OCI-LY7 (cell line): ENCODE results near the gene CAMK1G. TPM values are rescaled to one million over a fixed set of nuclear protein-coding genes. Genes with fewer than 3 reads are reported as not detected.

Source experiments
- BruUV-seq: library from RNA; stranded (reverse); fragments of 400-500 nt; replicated peaks from 2 replicates; lab custom pipeline; 2021; lab: Mats Ljungman, UMichigan
- CTCF ChIA-PET: fragments of 300-600 bp; sonication (Branson Sonifier 250); formaldehyde crosslinking; loops from one replicate; lab custom pipeline; 2022; ENCODE audit warnings: antibody characterized with exemption; ENCODE audit not compliant: unreplicated experiment; lab: Charles Lee
- POLR2A ChIA-PET: fragments of 300-600 bp; sonication (Branson Sonifier 250); formaldehyde crosslinking; loops from one replicate; lab custom pipeline; 2022; ENCODE audit warnings: antibody characterized with exemption; lab: Charles Lee
- DNase-seq: peaks from one replicate; pipeline ENCODE4 v3.0.0-alpha.2; 2015; ENCODE audit warnings: low spot score
- H2AFZ ChIP-seq: fragments of 200-600 bp; sonication (generic), shearing (Covaris generic); 2 replicates; pipeline ENCODE4 v1.6.1; 2014; ENCODE audit warnings: mild to moderate bottlenecking, antibody characterized with exemption, low read length, moderate library complexity
- H3K27ac ChIP-seq: fragments of 200-600 bp; sonication (generic); 2 replicates; pipeline ENCODE4 v1.5.1; 2014; ENCODE audit warnings: mixed run types, low read depth, mild to moderate bottlenecking, moderate library complexity, low read length, inconsistent platforms; ENCODE audit not compliant: poor library complexity, severe bottlenecking
- H3K36me3 ChIP-seq: fragments of 200-600 bp; sonication (generic); 2 replicates; pipeline ENCODE4 v1.6.1; 2014; ENCODE audit warnings: mild to moderate bottlenecking, antibody characterized with exemption, low read length, moderate library complexity, mixed read lengths; ENCODE audit not compliant: insufficient read depth
- H3K4me1 ChIP-seq: fragments of 200-600 bp; sonication (generic); 2 replicates; pipeline ENCODE4 v1.5.1; 2014; ENCODE audit warnings: mild to moderate bottlenecking, low read length; ENCODE audit not compliant: insufficient read depth, poor library complexity, severe bottlenecking
- H3K4me2 ChIP-seq: fragments of 200-600 bp; sonication (generic); 2 replicates; pipeline ENCODE4 v1.6.1; 2014; ENCODE audit warnings: mild to moderate bottlenecking, low read length
- H3K4me3 ChIP-seq: fragments of 200-600 bp; sonication (generic); 2 replicates; pipeline ENCODE4 v1.5.1; 2014; ENCODE audit warnings: mild to moderate bottlenecking, low read depth, low read length; ENCODE audit not compliant: poor library complexity, severe bottlenecking
- H3K79me2 ChIP-seq: fragments of 200-600 bp; sonication (generic); 2 replicates; pipeline ENCODE4 v1.6.1; 2016; ENCODE audit warnings: low read depth, mild to moderate bottlenecking, low read length, moderate library complexity, mixed read lengths; ENCODE audit not compliant: insufficient read depth
- H3K9me2 ChIP-seq: fragments of 200-600 bp; sonication (generic); 2 replicates; pipeline ENCODE4 v1.6.1; 2016; ENCODE audit warnings: mild to moderate bottlenecking, low read length, mixed read lengths; ENCODE audit not compliant: insufficient read depth
- H3K9me3 ChIP-seq: fragments of 200-600 bp; sonication (generic); 2 replicates; pipeline ENCODE4 v1.6.1; 2014; ENCODE audit warnings: mild to moderate bottlenecking, mixed run types, low read length, mixed read lengths
- H4K20me1 ChIP-seq: fragments of 200-600 bp; sonication (generic); 2 replicates; pipeline ENCODE4 v1.6.1; 2014; ENCODE audit warnings: mild to moderate bottlenecking, antibody characterized with exemption, low read length, moderate library complexity, mixed read lengths; ENCODE audit not compliant: insufficient read depth
- EZH2phosphoT487 ChIP-seq: fragments of 200-600 bp; sonication (generic); IDR thresholded peaks from 2 replicates; pipeline ENCODE4 v1.6.1; 2018; ENCODE audit warnings: low read depth, borderline replicate concordance, mild to moderate bottlenecking, mixed run types, antibody characterized with exemption, low read length, moderate library complexity, mixed read lengths
- intact Hi-C: fragments of 100-400 bp; cut with micrococcal nuclease; formaldehyde crosslinking; loops from one replicate; pipeline ENCODE4 v1.10.0; 2022; ENCODE audit not compliant: unreplicated experiment
- total RNA-seq, 2 experiments: library from RNA; depleted of rRNA in 1 of 2; stranded (reverse); fragments of >200 nt in 1 of 2; shearing (Covaris generic) in 1 of 2; gene quantifications; 2 replicates each; pipeline ENCODE4 v1.2.3, GENCODE V29; 2014 to 2022
- TF ChIP-seq, protein P1 (sequence below): fragments of 200-600 bp; sonication (generic); conservative IDR thresholded peaks from 2 replicates; pipeline ENCODE4 v1.5.1; 2014; ENCODE audit warnings: mild to moderate bottlenecking, antibody characterized with exemption, low read length, moderate library complexity, mixed read lengths

The CAMK1G gene
- total RNA-seq, 2 experiments from 2014 or later: not detected

DNA sequence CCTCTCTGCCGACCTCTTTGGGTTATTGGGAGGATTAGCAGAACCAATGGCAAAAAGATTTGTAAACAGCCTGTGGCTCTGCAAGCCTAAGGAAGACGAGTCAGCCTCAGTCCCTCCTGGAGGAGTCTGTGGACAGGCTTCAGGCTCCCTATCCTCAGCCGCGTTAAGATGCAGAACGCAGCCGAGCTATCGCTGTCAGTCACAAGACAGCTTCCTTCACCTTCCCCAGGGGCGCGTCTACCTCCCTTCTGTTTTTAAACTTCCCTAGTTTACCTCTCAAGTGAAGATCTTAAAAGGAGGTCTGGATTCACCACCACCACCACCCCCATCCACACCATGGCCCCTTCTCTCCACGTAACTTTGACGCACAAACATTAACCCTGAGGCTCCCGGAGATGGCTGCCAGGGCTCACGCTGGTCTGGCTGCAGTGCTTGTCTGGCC is 738 bp downstream of the CAMK1G start:
- no peaks in the 10 kb centered on the region for H4K20me1 ChIP-seq
- no TSS peak for BruUV-seq
- no peak overlapping the region for H3K27ac ChIP-seq
- no peak for DNase-seq
- no peak overlapping the region for H3K4me3 ChIP-seq
- H3K4me2 ChIP-seq: no peak overlapping the region
- ChIA-PET POLR2A (no interaction called here), CTCF (no interaction called here)
- H2AFZ ChIP-seq: no peak overlapping the region
- TF ChIP-seq, protein P1, sequence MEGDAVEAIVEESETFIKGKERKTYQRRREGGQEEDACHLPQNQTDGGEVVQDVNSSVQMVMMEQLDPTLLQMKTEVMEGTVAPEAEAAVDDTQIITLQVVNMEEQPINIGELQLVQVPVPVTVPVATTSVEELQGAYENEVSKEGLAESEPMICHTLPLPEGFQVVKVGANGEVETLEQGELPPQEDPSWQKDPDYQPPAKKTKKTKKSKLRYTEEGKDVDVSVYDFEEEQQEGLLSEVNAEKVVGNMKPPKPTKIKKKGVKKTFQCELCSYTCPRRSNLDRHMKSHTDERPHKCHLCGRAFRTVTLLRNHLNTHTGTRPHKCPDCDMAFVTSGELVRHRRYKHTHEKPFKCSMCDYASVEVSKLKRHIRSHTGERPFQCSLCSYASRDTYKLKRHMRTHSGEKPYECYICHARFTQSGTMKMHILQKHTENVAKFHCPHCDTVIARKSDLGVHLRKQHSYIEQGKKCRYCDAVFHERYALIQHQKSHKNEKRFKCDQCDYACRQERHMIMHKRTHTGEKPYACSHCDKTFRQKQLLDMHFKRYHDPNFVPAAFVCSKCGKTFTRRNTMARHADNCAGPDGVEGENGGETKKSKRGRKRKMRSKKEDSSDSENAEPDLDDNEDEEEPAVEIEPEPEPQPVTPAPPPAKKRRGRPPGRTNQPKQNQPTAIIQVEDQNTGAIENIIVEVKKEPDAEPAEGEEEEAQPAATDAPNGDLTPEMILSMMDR: no peak
- TF ChIP-seq EZH2phosphoT487: no peak
- no peaks in the 10 kb centered on the region for H3K36me3 ChIP-seq
- no peaks in the 10 kb centered on the region for H3K4me1 ChIP-seq
- intact Hi-C loops: no loop called here
- H3K9me2 ChIP-seq: no peaks in the 10 kb centered on the region
- H3K79me2 ChIP-seq: no peaks in the 10 kb centered on the region
- no peaks in the 10 kb centered on the region for H3K9me3 ChIP-seq

DNA sequence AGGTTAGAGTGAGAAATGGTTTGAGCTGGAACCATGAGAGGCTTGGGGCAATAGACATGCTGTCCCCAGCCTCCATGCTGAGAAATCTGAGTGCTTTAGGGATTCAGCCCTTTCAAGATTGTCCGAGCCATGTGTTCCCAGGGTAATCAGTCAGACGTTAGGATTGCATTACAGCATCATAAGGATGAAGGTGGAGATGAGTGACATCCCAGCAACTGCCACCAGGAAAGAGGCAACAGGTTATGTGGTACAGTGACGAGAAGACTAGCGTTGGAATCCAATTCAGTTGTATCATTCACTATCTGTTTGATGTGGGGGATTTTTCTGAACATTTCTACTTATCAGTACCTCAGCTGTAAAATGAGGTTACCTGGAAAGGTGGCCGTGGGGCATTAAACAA is 1.7 kb downstream of the CAMK1G start:
- H4K20me1 ChIP-seq: no peaks in the 10 kb centered on the region
- H3K79me2 ChIP-seq: no peaks in the 10 kb centered on the region
- H3K36me3 ChIP-seq: no peaks in the 10 kb centered on the region
- H3K9me3 ChIP-seq: no peaks in the 10 kb centered on the region
- H3K27ac ChIP-seq: no peak overlapping the region
- no peaks in the 10 kb centered on the region for H3K4me1 ChIP-seq
- TF ChIP-seq, protein P1: no peak
- TF ChIP-seq EZH2phosphoT487: no peak
- BruUV-seq: no TSS peak
- no peak overlapping the region for H3K4me3 ChIP-seq
- no peaks in the 10 kb centered on the region for H3K9me2 ChIP-seq
- H3K4me2 ChIP-seq: no peak overlapping the region
- intact Hi-C loops: no loop called here
- DNase-seq: no peak
- no peak overlapping the region for H2AFZ ChIP-seq
- ChIA-PET POLR2A (no interaction called here), CTCF (no interaction called here)

DNA sequence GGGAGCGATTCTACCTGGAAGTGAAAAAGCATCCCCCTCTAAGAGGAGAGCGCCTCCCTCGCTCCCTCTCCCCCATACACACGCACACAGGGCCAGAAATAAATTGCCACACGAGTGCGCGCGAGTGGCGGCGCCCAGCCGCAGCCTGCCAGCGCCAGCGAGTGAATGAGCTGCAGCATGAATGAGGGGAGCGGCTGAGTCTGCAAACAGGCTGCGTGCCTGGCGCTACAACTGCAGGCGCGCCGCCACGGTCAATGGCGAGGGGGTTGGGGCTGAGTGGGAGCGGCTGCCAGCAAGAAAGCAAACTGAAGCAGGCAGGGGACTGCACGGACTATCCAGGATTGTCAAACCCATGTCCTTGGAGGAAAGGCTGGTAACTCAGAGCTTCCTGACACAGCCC is 2.2 kb downstream of the CAMK1G start:
- no peak for DNase-seq
- no peaks in the 10 kb centered on the region for H3K79me2 ChIP-seq
- no peak overlapping the region for H3K27ac ChIP-seq
- no peak overlapping the region for H3K4me2 ChIP-seq
- intact Hi-C loops: no loop called here
- TF ChIP-seq, protein P1: no peak
- TF ChIP-seq EZH2phosphoT487: no peak
- no peaks in the 10 kb centered on the region for H3K4me1 ChIP-seq
- H3K4me3 ChIP-seq: no peak overlapping the region
- no TSS peak for BruUV-seq
- H3K36me3 ChIP-seq: no peaks in the 10 kb centered on the region
- no peaks in the 10 kb centered on the region for H3K9me3 ChIP-seq
- ChIA-PET CTCF (no interaction called here), POLR2A (no interaction called here)
- H3K9me2 ChIP-seq: no peaks in the 10 kb centered on the region
- no peaks in the 10 kb centered on the region for H4K20me1 ChIP-seq
- H2AFZ ChIP-seq: no peak overlapping the region
